Measurements from ENCODE around the gene LMAN2. TPM values are rescaled to one million over a fixed set of nuclear protein-coding genes. Genes with fewer than 3 reads are reported as not detected.

LMAN2 gene
- total RNA-seq, 2 experiments from 2014 or later = 116 to 144 TPM

- DNase-seq (ENCODE audit: low spot score) = no peak
- no peak overlapping the region for H3K4me2 ChIP-seq (ENCODE audit: low read length)
- intact Hi-C loops (cut with micrococcal nuclease; ENCODE audit: unreplicated experiment) = no loop called here
- H4K20me1 ChIP-seq (ENCODE audit: insufficient read depth, low read length) = no peaks in the 10 kb centered on the region
- H3K27ac ChIP-seq (ENCODE audit: low read depth, low read length, poor library complexity, severe bottlenecking) = no peak overlapping the region
- H3K79me2 ChIP-seq (ENCODE audit: insufficient read depth, low read depth, low read length) = no peaks in the 10 kb centered on the region
- ChIA-PET CTCF (ENCODE audit: unreplicated experiment) (interaction anchor here (1.0 kb wide), 2 partner anchors 9 to 82 kb away, joined by 3 to 4 read pairs; no protein-coding TSS in a partner anchor), POLR2A (interaction anchor here (0.5 to 1.0 kb wide), 6 partner anchors 10 to 66 kb away, joined by 3 to 6 read pairs (median 4); partner anchors contain the start of gene RGS14)
- H3K4me3 ChIP-seq (ENCODE audit: low read depth, low read length, poor library complexity, severe bottlenecking) = no peak overlapping the region
- BruUV-seq (replicated peaks) = no TSS peak
- no peaks in the 10 kb centered on the region for H3K9me2 ChIP-seq (ENCODE audit: insufficient read depth, low read length)
- no peak overlapping the region for H2AFZ ChIP-seq (ENCODE audit: low read length)
- no peak for TF ChIP-seq EZH2phosphoT487 (IDR thresholded peaks at IDR 0.05; ENCODE audit: borderline replicate concordance, low read depth, low read length)
- TF ChIP-seq CTCF (conservative IDR thresholded peaks at IDR 0.05; ENCODE audit: low read length) = no peak
- peaks cover 5% of the 10 kb centered on the region for H3K4me1 ChIP-seq (ENCODE audit: insufficient read depth, low read length, poor library complexity, severe bottlenecking)
- no peaks in the 10 kb centered on the region for H3K9me3 ChIP-seq (ENCODE audit: low read length)
- H3K36me3 ChIP-seq (ENCODE audit: insufficient read depth, low read length) = no peaks in the 10 kb centered on the region
Measured at GRCh38 chr5:177378884-177379883, 27.7 kb upstream of the LMAN2 start.

GRCh38 chr5:177377851-177378776, 26.6 kb upstream of the LMAN2 start:
- H3K79me2 ChIP-seq (ENCODE audit: insufficient read depth, low read depth, low read length) = no peaks in the 10 kb centered on the region
- no TSS peak for BruUV-seq (replicated peaks)
- no peak for DNase-seq (ENCODE audit: low spot score)
- ChIA-PET POLR2A (interaction anchor here (0.5 to 1.0 kb wide), 3 partner anchors 20 to 67 kb away, joined by 3 to 6 read pairs (median 3); partner anchors contain the start of gene RGS14), CTCF (ENCODE audit: unreplicated experiment) (interaction anchor here (1.0 kb wide), 2 partner anchors 10 to 81 kb away, joined by 3 to 4 read pairs; no protein-coding TSS in a partner anchor)
- TF ChIP-seq CTCF (conservative IDR thresholded peaks at IDR 0.05; ENCODE audit: low read length) (0 out of 2 replicates have a peak, but pooled peaks have one; percentile 27), EZH2phosphoT487 (IDR thresholded peaks at IDR 0.05; ENCODE audit: borderline replicate concordance, low read depth, low read length) (no peak)
- H3K27ac ChIP-seq (ENCODE audit: low read depth, low read length, poor library complexity, severe bottlenecking) = no peak overlapping the region
- peaks cover 5% of the 10 kb centered on the region for H3K4me1 ChIP-seq (ENCODE audit: insufficient read depth, low read length, poor library complexity, severe bottlenecking)
- H2AFZ ChIP-seq (ENCODE audit: low read length) = no peak overlapping the region
- no peaks in the 10 kb centered on the region for H3K36me3 ChIP-seq (ENCODE audit: insufficient read depth, low read length)
- H3K9me3 ChIP-seq (ENCODE audit: low read length) = no peaks in the 10 kb centered on the region
- intact Hi-C loops (cut with micrococcal nuclease; ENCODE audit: unreplicated experiment) = no loop called here
- no peak overlapping the region for H3K4me3 ChIP-seq (ENCODE audit: low read depth, low read length, poor library complexity, severe bottlenecking)
- H3K4me2 ChIP-seq (ENCODE audit: low read length) = no peak overlapping the region
- no peaks in the 10 kb centered on the region for H4K20me1 ChIP-seq (ENCODE audit: insufficient read depth, low read length)
- H3K9me2 ChIP-seq (ENCODE audit: insufficient read depth, low read length) = no peaks in the 10 kb centered on the region

Data from OCI-LY7 (cell line).